Thyroid gland (tissue), 4 donors: ENCODE results near the gene NLRC5.

ENCODE experiments used
- CTCF ChIP-seq, 6 experiments: fragments of 200-600 bp in 3 of 6; fragments of 450-650 bp in 3 of 6; sonication (generic) in 3 of 6; IDR thresholded peaks; one replicate each; pipeline ENCODE4 v1.5.1; 2016 to 2019; ENCODE audit warnings: antibody characterized with exemption in 6 of 6, mild to moderate bottlenecking in 2 of 6, inconsistent platforms in 1 of 6, moderate library complexity in 1 of 6
- POLR2A ChIP-seq, 2 donors: fragments of 450-650 bp; IDR thresholded peaks; one replicate each; pipeline ENCODE4 v1.6.1; 2017; ENCODE audit warnings: antibody characterized with exemption in 2 of 2, mild to moderate bottlenecking in 2 of 2, moderate library complexity in 1 of 2

- TF ChIP-seq CTCF (IDR thresholded peaks at IDR 0.05) (no peak), POLR2A (IDR thresholded peaks at IDR 0.05) (no peak)
These were observed 33.3 kb upstream of the NLRC5 start for GRCh38 chr16:56956076-56956475.
